ENCODE results near the gene TNFRSF8. TPM values are rescaled to one million over a fixed set of nuclear protein-coding genes. Genes with fewer than 3 reads are reported as not detected.

Gene TNFRSF8
- total RNA-seq, 4 donors from 2014 or later = 0.18 to 1.2 (median 0.76) TPM; not detected in 1

- Histone ChIP-seq H3K4me1 (peaks cover 24 to 100% (median 54%) of the 10 kb centered on the region in 3 donors), H3K27ac (peak overlapping the region; percentile 48 to 89 (median 77)), H3K4me3 (no peak overlapping the region), H3K9me3 (no peaks in the 10 kb centered on the region), H3K27me3 (peaks cover 0 to 31% (median 0%) of the 10 kb centered on the region in 4 donors), H3K36me3 (no peaks in the 10 kb centered on the region)
- intact Hi-C loops (cut with DNase I) = no loop called here
- 35 to 43% methylated on average over 11 of the region's 11 CpGs for WGBS, 2 donors
- DNase-seq = no peak
- TF ChIP-seq CTCF (IDR thresholded peaks at IDR 0.05) (no peak), POLR2A (IDR thresholded peaks at IDR 0.05) (no peak)
Observed at GRCh38 chr1:12178511-12178910, 115.4 kb downstream of the TNFRSF8 start.

GRCh38 chr1:12179111-12179519 lies 116.0 kb downstream of the TNFRSF8 start:
- no peak for TF ChIP-seq POLR2A (IDR thresholded peaks at IDR 0.05)
- no peak for TF ChIP-seq CTCF (IDR thresholded peaks at IDR 0.05)
- WGBS, 2 donors = 43 to 55% methylated on average over 11 to 13 of the region's 17 CpGs
- no peaks in the 10 kb centered on the region for H3K36me3 ChIP-seq
- H3K4me3 ChIP-seq = peak overlapping the region in 1 of 4 donors; percentile 7
- no peak for DNase-seq
- H3K4me1 ChIP-seq = peaks cover 24 to 100% (median 58%) of the 10 kb centered on the region in 3 donors
- no peaks in the 10 kb centered on the region for H3K9me3 ChIP-seq
- peaks cover 0 to 34% (median 0%) of the 10 kb centered on the region in 4 donors for H3K27me3 ChIP-seq
- intact Hi-C loops (cut with DNase I) = no loop called here
- H3K27ac ChIP-seq = peak overlapping the region; percentile 25 to 89 (median 77)

GRCh38 chr1:12179676-12180075 lies 116.6 kb downstream of the TNFRSF8 start:
- TF ChIP-seq CTCF (IDR thresholded peaks at IDR 0.05) (no peak), POLR2A (IDR thresholded peaks at IDR 0.05) (no peak)

GRCh38 chr1:12180315-12180714 lies 117.2 kb downstream of the TNFRSF8 start:
- Histone ChIP-seq H3K4me3 (no peak overlapping the region), H3K27ac (peak overlapping the region; percentile 25 to 89 (median 77)), H3K27me3 (peaks cover 0 to 46% (median 0%) of the 10 kb centered on the region in 4 donors), H3K36me3 (no peaks in the 10 kb centered on the region), H3K9me3 (no peaks in the 10 kb centered on the region), H3K4me1 (peaks cover 16 to 100% (median 57%) of the 10 kb centered on the region in 3 donors)
- 74 to 76% methylated on average over 7 to 10 of the region's 10 CpGs for WGBS, 2 donors
- DNase-seq = no peak
- intact Hi-C loops (cut with DNase I) = no loop called here
- TF ChIP-seq POLR2A (IDR thresholded peaks at IDR 0.05) (no peak), CTCF (IDR thresholded peaks at IDR 0.05) (no peak)

More at GRCh38 chr1:12179676-12180075, 116.6 kb downstream of the TNFRSF8 start:
- Histone ChIP-seq H3K27ac (peak overlapping the region; percentile 25 to 89 (median 77)), H3K36me3 (no peaks in the 10 kb centered on the region), H3K4me1 (peaks cover 21 to 100% (median 57%) of the 10 kb centered on the region in 3 donors), H3K4me3 (peak overlapping the region in 1 of 4 donors; percentile 7), H3K27me3 (peaks cover 0 to 39% (median 0%) of the 10 kb centered on the region in 4 donors), H3K9me3 (no peaks in the 10 kb centered on the region)
- DNase-seq = no peak
- intact Hi-C loops (cut with DNase I) = no loop called here
- 89 to 100% methylated on average over 4 to 8 of the region's 8 CpGs for WGBS, 2 donors

GRCh38 chr1:12180903-12181302 lies 117.8 kb downstream of the TNFRSF8 start:
- H3K36me3 ChIP-seq = no peaks in the 10 kb centered on the region
- no peak overlapping the region for H3K4me3 ChIP-seq
- intact Hi-C loops (cut with DNase I) = no loop called here
- peaks cover 0 to 46% (median 0%) of the 10 kb centered on the region in 4 donors for H3K27me3 ChIP-seq
- peak overlapping the region; percentile 25 to 89 (median 77) for H3K27ac ChIP-seq
- H3K4me1 ChIP-seq = peaks cover 20 to 100% (median 58%) of the 10 kb centered on the region in 3 donors
- DNase-seq = no peak
- no peak for TF ChIP-seq POLR2A (IDR thresholded peaks at IDR 0.05)
- TF ChIP-seq CTCF (IDR thresholded peaks at IDR 0.05) = no peak
- WGBS, 2 donors = 77 to 100% methylated on average over 2 to 5 of the region's 7 CpGs
- H3K9me3 ChIP-seq = no peaks in the 10 kb centered on the region

Measured in esophagus squamous epithelium (tissue), 5 donors.